ENCODE data around the gene WNK4. TPM values are rescaled to one million over a fixed set of nuclear protein-coding genes. Genes with fewer than 3 reads are reported as not detected.

The WNK4 gene
- total and polyA plus RNA-seq, 9 of the 15 experiments (the other 6 are each of a cell fraction or from before 2014, with no cell fraction given), result 0.32 to 25.8 (median 4.5) TPM

DNA sequence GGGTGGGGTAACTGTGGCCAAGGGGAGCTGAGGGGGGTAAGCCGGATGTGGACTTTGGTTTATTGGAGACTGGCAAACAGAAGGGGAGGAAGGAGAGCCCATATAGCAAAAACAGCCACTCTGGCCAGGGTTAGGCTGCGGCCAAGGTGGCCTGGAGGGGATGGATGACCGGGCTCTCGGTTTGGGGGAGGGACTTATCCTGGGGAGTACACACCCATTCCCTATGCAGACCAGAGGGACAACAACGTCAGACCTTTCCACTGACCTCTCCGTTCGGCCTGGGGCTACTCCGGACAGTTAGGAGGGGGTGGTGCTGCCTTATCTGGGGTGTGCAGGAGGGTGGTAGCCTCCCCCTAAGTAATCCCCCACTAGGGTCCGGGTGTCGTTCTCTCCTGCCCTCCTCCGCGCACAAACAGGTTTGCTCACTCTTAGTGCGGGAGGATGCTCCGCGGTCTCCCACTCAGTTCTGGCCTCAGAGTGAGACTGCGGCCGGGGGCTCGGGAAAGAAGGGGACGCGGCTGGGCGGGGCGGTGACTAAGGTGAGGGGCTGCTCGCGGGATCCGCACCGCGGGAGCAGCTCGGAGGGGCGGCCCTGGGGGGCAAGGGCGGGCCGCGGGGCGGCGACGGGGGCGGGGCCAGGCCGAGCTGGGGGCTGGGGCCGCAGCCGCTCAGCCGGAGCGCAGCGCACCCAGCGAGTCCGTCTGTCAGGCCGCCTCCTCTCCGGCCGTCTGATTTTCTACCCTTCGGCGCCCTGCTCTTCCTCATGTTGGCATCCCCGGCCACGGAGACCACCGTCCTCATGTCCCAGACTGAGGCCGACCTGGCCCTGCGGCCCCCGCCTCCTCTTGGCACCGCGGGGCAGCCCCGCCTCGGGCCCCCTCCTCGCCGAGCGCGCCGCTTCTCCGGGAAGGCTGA, at the start of gene WNK4 (continued):
- TF ChIP-seq PRPF4 (IDR thresholded peaks at IDR 0.05; ENCODE audit: insufficient read depth, low read depth, low read length, poor library complexity, severe bottlenecking), result no peak
- TF ChIP-seq ZHX1 (conservative IDR thresholded peaks at IDR 0.05; ENCODE audit: low read length), result no peak
- TF ChIP-seq, protein P1, sequence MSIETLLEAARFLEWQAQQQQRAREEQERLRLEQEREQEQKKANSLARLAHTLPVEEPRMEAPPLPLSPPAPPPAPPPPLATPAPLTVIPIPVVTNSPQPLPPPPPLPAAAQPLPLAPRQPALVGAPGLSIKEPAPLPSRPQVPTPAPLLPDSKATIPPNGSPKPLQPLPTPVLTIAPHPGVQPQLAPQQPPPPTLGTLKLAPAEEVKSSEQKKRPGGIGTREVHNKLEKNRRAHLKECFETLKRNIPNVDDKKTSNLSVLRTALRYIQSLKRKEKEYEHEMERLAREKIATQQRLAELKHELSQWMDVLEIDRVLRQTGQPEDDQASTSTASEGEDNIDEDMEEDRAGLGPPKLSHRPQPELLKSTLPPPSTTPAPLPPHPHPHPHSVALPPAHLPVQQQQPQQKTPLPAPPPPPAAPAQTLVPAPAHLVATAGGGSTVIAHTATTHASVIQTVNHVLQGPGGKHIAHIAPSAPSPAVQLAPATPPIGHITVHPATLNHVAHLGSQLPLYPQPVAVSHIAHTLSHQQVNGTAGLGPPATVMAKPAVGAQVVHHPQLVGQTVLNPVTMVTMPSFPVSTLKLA (conservative IDR thresholded peaks at IDR 0.05), result peak in 1 of 2 experiments; percentile 68; a peak in 2 of 4 replicates
- no peak for TF ChIP-seq ZBTB17 (CRISPR knock-in tag; IDR thresholded peaks at IDR 0.05)
- peak; percentile 70 to 71 for TF ChIP-seq FOXK2 (conservative IDR thresholded peaks at IDR 0.05 in 1 of 2, IDR thresholded peaks at IDR 0.05 in 1 of 2; ENCODE audit: low read depth in 2 of 2)
- TF ChIP-seq SMARCC2 (IDR thresholded peaks at IDR 0.05; ENCODE audit: low read depth), result peak; percentile 73
- no peak for TF ChIP-seq ZNF23 (CRISPR knock-in tag; IDR thresholded peaks at IDR 0.05)
- TF ChIP-seq EWSR1 (IDR thresholded peaks at IDR 0.05; ENCODE audit: borderline replicate concordance, low read depth, partially characterized antibody), result no peak
- no peak for TF ChIP-seq HNRNPK (IDR thresholded peaks at IDR 0.05; ENCODE audit: low read depth, low read length, poor library complexity, severe bottlenecking)
- no peak for TF ChIP-seq PBX2 (CRISPR knock-in tag; IDR thresholded peaks at IDR 0.05; ENCODE audit: low read depth)
- no peak for TF ChIP-seq PBX2 (tag; conservative IDR thresholded peaks at IDR 0.05; ENCODE audit: low read depth)
- 0 out of 4 replicates have a peak, but pooled peaks have one; percentile 11 to 55 for TF ChIP-seq UBTF (IDR thresholded peaks at IDR 0.05; ENCODE audit: borderline replicate concordance in 1 of 2, low read depth in 2 of 2, low read length in 2 of 2)
- TF ChIP-seq ZNF274 (IDR thresholded peaks at IDR 0.05; ENCODE audit: borderline replicate concordance, low read depth, low read length), result no peak
- TF ChIP-seq BRCA1 (IDR thresholded peaks at IDR 0.05), result no peak
- no peak for TF ChIP-seq BRCA1 (CRISPR knock-in tag; IDR thresholded peaks at IDR 0.05)

Measured in K562 (cell line).